Measurements from ENCODE around the gene PLA2G6.

- TF ChIP-seq CTCF (conservative IDR thresholded peaks at IDR 0.05) (no peak), EZH2 (IDR thresholded peaks at IDR 0.05; ENCODE audit: low read depth) (no peak)
Observed at GRCh38 chr22:38191055-38191454, 9.4 kb upstream of the PLA2G6 start.
